Effector memory CD4-positive, alpha-beta T cell (primary cell): Measurements from ENCODE around the gene CCDC85B.

Experiments
- DNase-seq, 3 donors: peaks; one replicate each; pipeline ENCODE4 v3.0.0-alpha.2; 2020
- H3K27ac ChIP-seq: 2 replicates; pipeline ENCODE4 v1.7.0; 2013; ENCODE audit warnings: mild to moderate bottlenecking, low read length, moderate library complexity; ENCODE audit not compliant: insufficient read depth, poor library complexity, severe bottlenecking
- H3K27me3 ChIP-seq: replicated peaks from 2 replicates; pipeline ENCODE4 v1.7.0; 2013; ENCODE audit warnings: mild to moderate bottlenecking, low read length; ENCODE audit not compliant: insufficient read depth, control insufficient read depth, poor library complexity, severe bottlenecking
- H3K36me3 ChIP-seq: 2 replicates; pipeline ENCODE4 v1.7.0; 2013; ENCODE audit warnings: mild to moderate bottlenecking, low read length, moderate library complexity; ENCODE audit not compliant: control insufficient read depth, insufficient read depth
- H3K4me1 ChIP-seq: 2 replicates; pipeline ENCODE4 v1.7.0; 2013; ENCODE audit warnings: low read length, mild to moderate bottlenecking; ENCODE audit not compliant: control insufficient read depth, insufficient read depth, poor library complexity, severe bottlenecking
- H3K4me3 ChIP-seq: 2 replicates; pipeline ENCODE4 v1.7.0; 2013; ENCODE audit warnings: low read length, low read depth, mild to moderate bottlenecking; ENCODE audit not compliant: insufficient read depth, poor library complexity, severe bottlenecking
- H3K9me3 ChIP-seq: 2 replicates; pipeline ENCODE4 v1.7.0; 2013; ENCODE audit warnings: mild to moderate bottlenecking, low read length, moderate library complexity; ENCODE audit not compliant: control insufficient read depth

CCDC85B gene

DNA sequence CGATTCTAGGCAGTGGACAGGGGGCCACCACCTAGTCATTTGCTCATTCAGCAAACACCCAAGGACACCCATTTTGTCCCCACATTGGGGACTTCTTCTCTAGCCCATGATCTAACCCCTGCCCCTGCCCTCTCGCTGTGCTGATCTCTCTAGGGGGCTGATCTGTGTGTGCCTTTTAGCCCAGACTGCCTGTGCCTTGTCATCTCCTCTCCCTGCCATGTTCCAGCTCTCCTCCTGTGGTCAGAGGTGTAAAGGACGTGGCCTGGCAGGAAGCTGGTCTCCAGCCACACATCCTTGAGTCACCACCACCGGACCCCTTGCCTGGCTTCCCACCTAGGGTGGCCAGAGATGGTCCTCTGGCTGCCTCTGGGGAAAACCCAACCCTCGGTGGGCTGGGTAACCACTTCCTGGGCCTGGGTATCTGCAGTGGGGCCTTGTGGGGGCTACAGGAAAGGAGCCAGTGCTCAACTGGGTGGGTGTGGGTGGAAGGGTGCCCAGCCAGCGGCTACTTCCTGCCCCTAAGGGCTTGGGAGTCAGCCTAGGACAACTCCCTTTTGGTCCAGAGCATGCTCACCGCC, 9.5 kb upstream of the CCDC85B start:
- Histone ChIP-seq H3K36me3 (peaks cover 27% of the 10 kb centered on the region), H3K4me1 (peaks cover 31% of the 10 kb centered on the region), H3K27me3 (no peaks in the 10 kb centered on the region), H3K4me3 (no peak overlapping the region), H3K9me3 (no peaks in the 10 kb centered on the region), H3K27ac (peak overlapping the region; percentile 9)
- DNase-seq: no peak

- H3K36me3 ChIP-seq: peaks cover 27% of the 10 kb centered on the region
- no peak overlapping the region for H3K27ac ChIP-seq
- no peaks in the 10 kb centered on the region for H3K27me3 ChIP-seq
- no peak overlapping the region for H3K4me3 ChIP-seq
- peaks cover 31% of the 10 kb centered on the region for H3K4me1 ChIP-seq
- DNase-seq: no peak
- no peaks in the 10 kb centered on the region for H3K9me3 ChIP-seq
Measured at GRCh38 chr11:65882120-65883057, 8.1 kb upstream of the CCDC85B start.

DNA sequence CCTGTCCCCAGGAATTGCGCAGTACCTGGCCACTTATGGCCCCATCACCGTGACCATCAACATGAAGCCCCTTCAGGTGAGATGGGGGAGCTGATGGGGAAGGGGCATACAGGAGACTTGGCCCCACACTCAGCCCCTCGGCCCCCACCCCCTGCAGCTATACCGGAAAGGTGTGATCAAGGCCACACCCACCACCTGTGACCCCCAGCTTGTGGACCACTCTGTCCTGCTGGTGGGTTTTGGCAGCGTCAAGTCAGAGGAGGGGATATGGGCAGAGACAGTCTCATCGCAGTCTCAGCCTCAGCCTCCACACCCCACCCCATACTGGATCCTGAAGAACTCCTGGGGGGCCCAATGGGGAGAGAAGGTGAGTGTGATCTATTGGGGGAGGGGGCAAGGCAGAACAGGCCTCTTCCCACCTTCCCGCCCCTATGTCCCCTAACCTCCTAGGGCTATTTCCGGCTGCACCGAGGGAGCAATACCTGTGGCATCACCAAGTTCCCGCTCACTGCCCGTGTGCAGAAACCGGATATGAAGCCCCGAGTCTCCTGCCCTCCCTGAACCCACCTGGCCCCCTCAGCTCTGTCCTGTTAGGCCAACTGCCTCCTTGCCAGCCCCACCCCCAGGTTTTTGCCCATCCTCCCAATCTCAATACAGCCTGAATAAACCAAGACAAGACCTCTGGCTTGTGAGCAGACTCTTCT, 7.3 kb upstream of the CCDC85B start:
- Histone ChIP-seq H3K27me3 (no peaks in the 10 kb centered on the region), H3K4me3 (no peak overlapping the region), H3K4me1 (peaks cover 37% of the 10 kb centered on the region), H3K9me3 (no peaks in the 10 kb centered on the region), H3K27ac (no peak overlapping the region), H3K36me3 (peaks cover 27% of the 10 kb centered on the region)
- DNase-seq: no peak

- H3K27ac ChIP-seq: no peak overlapping the region
- no peaks in the 10 kb centered on the region for H3K27me3 ChIP-seq
- H3K4me3 ChIP-seq: no peak overlapping the region
- peaks cover 33% of the 10 kb centered on the region for H3K4me1 ChIP-seq
- DNase-seq: no peak
- peaks cover 27% of the 10 kb centered on the region for H3K36me3 ChIP-seq
- no peaks in the 10 kb centered on the region for H3K9me3 ChIP-seq
Measured at GRCh38 chr11:65883786-65884715, 6.4 kb upstream of the CCDC85B start.

GRCh38 chr11:65884716-65885092, 5.8 kb upstream of the CCDC85B start:
- Histone ChIP-seq H3K27me3 (no peaks in the 10 kb centered on the region), H3K27ac (no peak overlapping the region), H3K4me1 (peaks cover 28% of the 10 kb centered on the region), H3K9me3 (no peaks in the 10 kb centered on the region), H3K36me3 (peaks cover 27% of the 10 kb centered on the region), H3K4me3 (no peak overlapping the region)
- peak; percentile 65 to 74 (median 67) for DNase-seq

DNA sequence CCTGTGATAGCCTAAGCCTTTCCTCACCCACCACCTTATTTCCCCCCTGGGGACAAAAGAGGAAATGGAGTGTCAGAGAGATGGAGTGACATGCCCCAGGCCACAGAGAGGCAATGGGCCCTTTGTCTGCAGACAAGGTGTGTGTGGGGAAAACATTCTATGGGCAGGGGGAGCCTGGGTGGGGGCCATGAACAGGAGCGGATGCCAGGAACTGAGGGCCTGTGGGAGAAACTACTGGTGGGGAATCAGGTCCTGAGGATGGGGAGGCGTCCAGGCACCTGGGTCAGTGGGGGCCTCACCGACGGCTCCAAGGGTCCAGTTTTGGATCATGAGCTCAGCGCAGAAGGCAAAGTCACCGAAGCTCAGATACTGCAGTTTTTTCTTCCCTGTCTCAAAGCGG, 5.2 kb upstream of the CCDC85B start:
- H3K27ac ChIP-seq: no peak overlapping the region
- DNase-seq: no peak
- peaks cover 29% of the 10 kb centered on the region for H3K4me1 ChIP-seq
- peaks cover 27% of the 10 kb centered on the region for H3K36me3 ChIP-seq
- H3K27me3 ChIP-seq: no peaks in the 10 kb centered on the region
- H3K4me3 ChIP-seq: no peak overlapping the region
- H3K9me3 ChIP-seq: no peaks in the 10 kb centered on the region

DNA sequence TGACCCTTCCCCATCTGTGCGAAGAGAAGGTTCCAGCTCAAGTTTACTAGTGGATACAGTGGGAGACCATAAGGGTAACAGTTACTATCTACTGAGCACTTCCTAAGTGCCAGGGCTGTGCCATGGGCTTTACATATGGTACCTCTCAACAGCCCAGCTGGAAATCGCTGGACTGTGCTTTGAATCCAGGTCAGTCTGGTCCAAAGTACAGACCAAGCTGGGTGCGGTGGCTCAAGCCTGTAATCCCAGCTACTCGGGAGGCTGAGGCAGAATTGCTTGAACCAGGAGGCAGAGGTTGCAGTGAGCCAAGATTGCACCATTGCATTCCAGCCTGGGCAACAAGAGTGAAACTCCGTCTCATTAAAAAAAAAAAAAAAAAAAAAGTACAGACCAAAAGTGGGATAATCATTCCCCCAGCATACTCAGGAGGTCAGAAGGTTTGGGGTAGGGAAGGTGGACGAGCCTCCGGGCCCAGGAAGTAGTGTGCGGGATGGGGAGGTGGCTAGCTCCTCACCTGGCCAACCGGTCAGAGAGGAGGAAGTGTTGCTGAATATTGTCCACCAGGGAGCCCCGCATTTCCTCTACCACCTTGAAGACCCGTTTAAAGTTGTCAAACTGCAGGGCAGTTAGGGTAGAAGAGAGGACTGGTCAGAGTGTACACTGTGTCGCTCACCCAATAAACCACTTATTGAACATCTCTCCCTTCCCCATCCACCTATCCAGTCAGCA, 4.5 kb upstream of the CCDC85B start:
- Histone ChIP-seq H3K9me3 (no peaks in the 10 kb centered on the region), H3K4me1 (peaks cover 22% of the 10 kb centered on the region), H3K27ac (no peak overlapping the region), H3K4me3 (no peak overlapping the region), H3K36me3 (peaks cover 27% of the 10 kb centered on the region), H3K27me3 (no peaks in the 10 kb centered on the region)
- DNase-seq: no peak

GRCh38 chr11:65886826-65887722, 3.4 kb upstream of the CCDC85B start:
- Histone ChIP-seq H3K9me3 (no peaks in the 10 kb centered on the region), H3K4me1 (peaks cover 26% of the 10 kb centered on the region), H3K27me3 (no peaks in the 10 kb centered on the region), H3K36me3 (peaks cover 27% of the 10 kb centered on the region), H3K27ac (peak overlapping the region; percentile 90), H3K4me3 (no peak overlapping the region)
- DNase-seq: no peak
